ENCODE data around the gene PGA3. TPM values are rescaled to one million over a fixed set of nuclear protein-coding genes. Genes with fewer than 3 reads are reported as not detected.
"Not testable (repeated sequence)": the region's sequence is repeated elsewhere in the genome, so short reads cannot be mapped to it uniquely, and the experiment has no call there.

The PGA3 gene
- total RNA-seq, 2 donors from 2014 or later = not detected

- 86% methylated on average over 12 to 13 of the region's 13 CpGs for WGBS, 2 experiments (ENCODE audit: insufficient coverage in 1 of 2, insufficient read length in 1 of 2)
- TF ChIP-seq CTCF (conservative IDR thresholded peaks at IDR 0.05) = no peak
Measured at GRCh38 chr11:61164606-61165424, 38.5 kb upstream of the PGA3 start.

DNA sequence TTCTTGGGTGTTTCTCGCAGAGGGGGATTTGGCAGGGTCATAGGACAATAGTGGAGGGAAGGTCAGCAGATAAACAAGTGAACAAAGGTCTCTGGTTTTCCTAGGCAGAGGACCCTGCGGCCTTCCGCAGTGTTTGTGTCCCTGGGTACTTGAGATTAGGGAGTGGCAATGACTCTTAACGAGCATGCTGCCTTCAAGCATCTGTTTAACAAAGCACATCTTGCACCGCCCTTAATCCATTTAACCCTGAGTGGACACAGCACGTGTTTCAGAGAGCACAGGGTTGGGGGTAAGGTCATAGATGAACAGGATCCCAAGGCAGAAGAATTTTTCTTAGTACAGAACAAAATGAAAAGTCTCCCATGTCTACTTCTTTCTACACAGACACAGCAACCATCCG is 37.5 kb upstream of the PGA3 start:
- Mint-ChIP-seq H3K4me3 (peak overlapping the region; percentile 1), H3K4me1 (peaks cover 25% of the 10 kb centered on the region), H3K27ac (peak overlapping the region; percentile 32), H3K9me3 (peaks cover 13% of the 10 kb centered on the region), H3K27me3 (ENCODE audit: insufficient read depth) (peaks cover 10% of the 10 kb centered on the region)
- WGBS, 2 experiments (ENCODE audit: insufficient coverage in 1 of 2, insufficient read length in 1 of 2) = 70% methylated on average over 2 of the region's 7 CpGs; no CpG with 5 or more reads in 1 of the 2 experiments
- not testable (repeated sequence) for H3K9ac ChIP-seq (ENCODE audit: extremely low read depth, low read length, poor library complexity, severe bottlenecking); H3K4me1 ChIP-seq (ENCODE audit: control insufficient read depth, insufficient read depth, low read length); DNase-seq; H3K36me3 ChIP-seq (ENCODE audit: control insufficient read depth, insufficient read depth, low read length); H3K27me3 ChIP-seq (ENCODE audit: control insufficient read depth, insufficient read depth, low read length, poor library complexity, severe bottlenecking); H3K36me3 Mint-ChIP-seq (ENCODE audit: low read depth); H3K9me3 ChIP-seq (ENCODE audit: control insufficient read depth, low read length); H3K4me3 ChIP-seq (ENCODE audit: low read length); H3K27ac ChIP-seq (ENCODE audit: low read depth, low read length)

More at GRCh38 chr11:61164606-61165424, 38.5 kb upstream of the PGA3 start:
- no peaks in the 10 kb centered on the region for H3K27me3 ChIP-seq (ENCODE audit: control insufficient read depth, insufficient read depth, low read length, poor library complexity, severe bottlenecking)
- Mint-ChIP-seq H3K36me3 (ENCODE audit: low read depth) (no peaks in the 10 kb centered on the region), H3K4me3 (peak overlapping the region; percentile 1), H3K27me3 (ENCODE audit: insufficient read depth) (peaks cover 6% of the 10 kb centered on the region), H3K27ac (peak overlapping the region; percentile 32), H3K9me3 (peaks cover 13% of the 10 kb centered on the region), H3K4me1 (peaks cover 32% of the 10 kb centered on the region)
- no peak overlapping the region for H3K27ac ChIP-seq (ENCODE audit: low read depth, low read length)
- peaks cover 4% of the 10 kb centered on the region for H3K9me3 ChIP-seq (ENCODE audit: control insufficient read depth, low read length)
- H3K4me3 ChIP-seq (ENCODE audit: low read length) = peak overlapping the region; percentile 1
- peak overlapping the region; percentile 63 for H3K9ac ChIP-seq (ENCODE audit: extremely low read depth, low read length, poor library complexity, severe bottlenecking)
- no peaks in the 10 kb centered on the region for H3K36me3 ChIP-seq (ENCODE audit: control insufficient read depth, insufficient read depth, low read length)
- DNase-seq = no peak
- peaks cover 2% of the 10 kb centered on the region for H3K4me1 ChIP-seq (ENCODE audit: control insufficient read depth, insufficient read depth, low read length)

- H3K36me3 Mint-ChIP-seq (ENCODE audit: low read depth); H3K27ac Mint-ChIP-seq; DNase-seq; H3K4me3 ChIP-seq (ENCODE audit: low read length); H3K27ac ChIP-seq (ENCODE audit: low read depth, low read length); H3K27me3 ChIP-seq (ENCODE audit: control insufficient read depth, insufficient read depth, low read length, poor library complexity, severe bottlenecking); H3K4me1 ChIP-seq (ENCODE audit: control insufficient read depth, insufficient read depth, low read length); H3K36me3 ChIP-seq (ENCODE audit: control insufficient read depth, insufficient read depth, low read length); H3K4me3 Mint-ChIP-seq; H3K9me3 ChIP-seq (ENCODE audit: control insufficient read depth, low read length); H3K9ac ChIP-seq (ENCODE audit: extremely low read depth, low read length, poor library complexity, severe bottlenecking): not testable (repeated sequence)
- 95 to 96% methylated on average over 4 to 24 of the region's 31 CpGs for whole genome bisulfite sequencing, 2 experiments (ENCODE audit: insufficient coverage in 1 of 2, insufficient read length in 1 of 2)
- Mint-ChIP-seq H3K9me3 (peaks cover 13% of the 10 kb centered on the region), H3K27me3 (ENCODE audit: insufficient read depth) (peaks cover 11% of the 10 kb centered on the region), H3K4me1 (peaks cover 26% of the 10 kb centered on the region)
Measured at GRCh38 chr11:61166331-61166730, 37.0 kb upstream of the PGA3 start.

- Histone ChIP-seq H3K4me3 (ENCODE audit: low read length) (no peak overlapping the region), H3K36me3 (ENCODE audit: control insufficient read depth, insufficient read depth, low read length) (no peaks in the 10 kb centered on the region), H3K4me1 (ENCODE audit: control insufficient read depth, insufficient read depth, low read length) (no peaks in the 10 kb centered on the region), H3K27ac (ENCODE audit: low read depth, low read length) (no peak overlapping the region), H3K27me3 (ENCODE audit: control insufficient read depth, insufficient read depth, low read length, poor library complexity, severe bottlenecking) (peaks cover 8% of the 10 kb centered on the region), H3K9me3 (ENCODE audit: control insufficient read depth, low read length) (peaks cover 11% of the 10 kb centered on the region), H3K9ac (ENCODE audit: extremely low read depth, low read length, poor library complexity, severe bottlenecking) (no peak overlapping the region)
- Mint-ChIP-seq H3K4me1 (peaks cover 25% of the 10 kb centered on the region), H3K27me3 (ENCODE audit: insufficient read depth) (peaks cover 26% of the 10 kb centered on the region), H3K27ac (no peak overlapping the region), H3K9me3 (peaks cover 15% of the 10 kb centered on the region), H3K4me3 (no peak overlapping the region), H3K36me3 (ENCODE audit: low read depth) (no peaks in the 10 kb centered on the region)
- DNase-seq = no peak
- 77 to 90% methylated on average over 2 to 8 of the region's 9 CpGs for WGBS, 2 experiments (ENCODE audit: insufficient coverage in 1 of 2, insufficient read length in 1 of 2)
- no peak for TF ChIP-seq CTCF (conservative IDR thresholded peaks at IDR 0.05)
Measured at GRCh38 chr11:61168042-61168688, 35.1 kb upstream of the PGA3 start.

Measured in endodermal cell (in vitro differentiated cells).